IPS-18c (cell line): ENCODE results near the gene TBC1D2B.
"Not testable (repeated sequence)": the region's sequence is repeated elsewhere in the genome, so short reads cannot be mapped to it uniquely, and the experiment has no call there.

Source experiments
- H3K4me3 ChIP-seq: 2 replicates; pipeline ENCODE4 v1.7.0; 2013; ENCODE audit warnings: low read depth, mild to moderate bottlenecking, low read length, moderate library complexity; ENCODE audit not compliant: insufficient read depth
- H3K9me3 ChIP-seq: one replicate; pipeline ENCODE4 v1.6.1; 2013; ENCODE audit warnings: mild to moderate bottlenecking, low read length, moderate library complexity; ENCODE audit not compliant: control insufficient read depth, insufficient read depth

The TBC1D2B gene

GRCh38 chr15:77991658-77992201, 85.8 kb downstream of the TBC1D2B start:
- not testable (repeated sequence) for H3K9me3 ChIP-seq, H3K4me3 ChIP-seq

DNA sequence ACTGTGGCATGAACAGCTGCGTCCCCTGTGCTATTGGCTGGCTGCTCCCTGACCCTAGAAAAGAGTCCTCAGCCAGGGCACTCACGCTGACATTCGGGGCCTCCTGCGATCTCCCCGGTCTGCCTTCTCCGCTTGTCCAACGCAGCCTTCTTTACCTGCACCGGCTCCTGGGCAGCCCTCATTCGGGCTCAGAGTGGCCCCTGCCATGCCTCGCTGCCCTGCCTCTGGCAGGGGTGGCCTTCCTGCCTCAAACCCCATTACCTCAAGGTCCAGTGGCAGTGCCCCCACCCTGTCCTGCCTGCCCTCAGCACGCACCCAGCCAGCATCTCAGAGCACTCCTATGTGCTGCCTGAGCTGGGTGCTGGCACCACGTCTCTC, 86.5 kb downstream of the TBC1D2B start:
- no peak overlapping the region for H3K4me3 ChIP-seq
- no peaks in the 10 kb centered on the region for H3K9me3 ChIP-seq

GRCh38 chr15:77989296-77990143, 88.0 kb downstream of the TBC1D2B start:
- Histone ChIP-seq H3K4me3 (no peak overlapping the region), H3K9me3 (no peaks in the 10 kb centered on the region)

DNA sequence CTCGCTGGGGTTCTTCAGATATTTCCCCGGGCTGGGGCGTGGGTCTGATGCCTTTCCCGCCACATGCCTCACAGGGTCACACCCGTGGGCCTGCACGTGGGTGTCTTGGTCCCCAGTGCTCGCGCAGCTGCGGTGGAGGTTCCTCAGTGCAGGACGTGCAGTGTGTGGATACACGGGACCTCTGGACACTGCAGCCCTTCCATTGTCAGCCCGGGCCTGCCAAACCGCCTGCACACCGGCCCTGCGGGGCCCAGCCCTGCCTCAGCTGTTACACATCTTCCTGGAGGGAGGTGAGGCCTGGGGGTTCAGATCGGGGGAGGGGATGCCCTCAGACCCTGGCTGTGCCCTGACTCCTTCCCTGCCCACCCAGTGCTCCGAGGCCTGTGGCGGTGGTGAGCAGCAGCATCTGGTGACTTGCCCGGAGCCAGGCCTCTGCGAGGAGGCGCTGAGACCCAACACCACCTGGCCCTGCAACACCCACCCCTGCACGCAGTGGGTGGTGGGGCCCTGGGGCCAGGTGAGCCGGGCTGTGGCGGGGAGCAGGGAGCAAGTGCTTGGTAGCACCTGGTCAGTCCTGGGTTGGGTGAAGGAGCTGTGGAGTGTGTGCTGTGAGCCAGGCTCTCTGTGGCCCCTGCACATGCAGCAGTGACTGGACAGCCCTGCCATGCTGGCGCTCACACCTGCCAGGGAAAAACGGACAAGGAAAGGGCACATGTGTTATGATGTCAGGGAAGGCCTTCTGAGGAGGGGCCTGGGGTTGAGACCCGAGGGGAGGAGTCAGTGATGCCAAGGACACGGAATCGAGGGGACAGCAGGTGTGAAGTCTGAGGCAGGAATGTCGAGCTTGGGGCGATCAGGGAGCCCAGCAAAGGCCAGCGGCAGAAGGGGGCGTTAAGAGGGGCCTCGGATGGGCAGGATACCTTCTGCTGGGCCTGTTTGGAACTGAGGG, 88.9 kb downstream of the TBC1D2B start:
- Histone ChIP-seq H3K9me3 (peaks cover under 1% of the 10 kb centered on the region), H3K4me3 (no peak overlapping the region)

- not testable (repeated sequence) for H3K4me3 ChIP-seq, H3K9me3 ChIP-seq
Measured at GRCh38 chr15:77987765-77988136, 89.8 kb downstream of the TBC1D2B start.

GRCh38 chr15:77986891-77987764, 90.4 kb downstream of the TBC1D2B start:
- H3K9me3 ChIP-seq: peaks cover 2% of the 10 kb centered on the region

GRCh38 chr15:77985931-77986480, 91.5 kb downstream of the TBC1D2B start:
- no peak overlapping the region for H3K4me3 ChIP-seq
- peaks cover 2% of the 10 kb centered on the region for H3K9me3 ChIP-seq

More at GRCh38 chr15:77986891-77987764, 90.4 kb downstream of the TBC1D2B start:
- H3K4me3 ChIP-seq: no peak overlapping the region

DNA sequence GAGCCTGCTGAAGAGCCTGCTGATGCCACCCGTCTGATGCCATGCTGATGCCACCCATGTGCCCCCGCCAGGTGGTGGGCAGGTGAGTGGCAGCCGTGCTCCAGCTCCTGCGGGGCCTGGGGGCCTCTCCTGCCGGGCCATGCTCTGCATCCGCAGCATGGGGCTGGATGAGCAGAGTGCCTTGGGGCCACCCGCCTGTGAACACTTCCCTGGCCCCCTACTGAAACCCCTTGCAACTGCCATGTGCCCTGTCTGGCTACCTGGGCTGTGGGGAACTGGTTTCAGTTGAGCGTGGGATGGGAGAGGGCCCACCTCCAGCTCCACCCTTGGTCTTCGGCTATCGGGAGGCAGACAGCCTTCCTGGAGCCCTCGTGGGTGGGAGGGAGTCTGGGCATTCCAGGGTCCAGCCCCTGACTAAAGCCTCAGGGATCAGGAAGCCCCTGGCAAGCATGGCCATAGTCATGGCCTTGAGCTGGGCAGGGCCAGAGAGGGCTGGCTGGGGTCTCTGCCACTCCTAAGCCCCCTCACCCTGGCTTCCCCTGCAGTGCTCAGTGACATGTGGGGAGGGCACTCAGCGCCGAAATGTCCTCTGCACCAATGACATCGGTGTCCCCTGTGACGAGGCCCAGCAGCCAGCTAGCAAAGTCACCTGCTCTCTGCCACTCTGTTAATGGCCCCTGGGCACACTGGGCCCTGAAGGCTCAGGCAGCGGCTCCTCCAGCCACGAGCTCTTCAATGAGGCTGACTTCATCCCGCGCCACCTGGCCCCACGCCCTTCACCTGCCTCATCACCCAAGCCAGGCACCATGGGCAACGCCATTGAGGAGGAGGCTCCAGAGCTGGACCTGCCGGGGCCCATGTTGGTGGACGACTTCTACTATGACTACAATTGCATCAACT, 92.2 kb downstream of the TBC1D2B start:
- Histone ChIP-seq H3K4me3 (no peak overlapping the region), H3K9me3 (peaks cover 2% of the 10 kb centered on the region)

DNA sequence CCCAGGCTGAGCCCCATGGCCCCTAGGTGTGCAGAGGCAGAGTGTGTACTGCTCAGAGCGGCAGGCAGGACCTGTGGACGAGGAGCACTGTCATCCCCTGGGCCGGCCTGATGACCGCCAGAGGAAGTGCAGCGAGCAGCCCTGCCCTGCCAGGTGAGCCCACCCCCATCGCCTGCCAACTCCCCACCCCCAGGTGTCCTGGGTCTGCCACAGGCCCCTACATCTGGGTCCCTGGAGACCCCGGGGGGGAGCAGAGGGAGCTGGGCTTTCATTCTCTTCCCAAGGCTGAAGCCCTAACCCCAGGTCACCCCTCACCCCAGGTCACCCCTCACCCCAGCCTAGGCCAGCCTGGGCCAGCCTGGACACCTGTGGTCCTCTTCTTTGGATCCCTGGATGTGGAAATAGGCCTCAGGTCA, 93.1 kb downstream of the TBC1D2B start:
- Histone ChIP-seq H3K9me3 (peaks cover 2% of the 10 kb centered on the region), H3K4me3 (no peak overlapping the region)

DNA sequence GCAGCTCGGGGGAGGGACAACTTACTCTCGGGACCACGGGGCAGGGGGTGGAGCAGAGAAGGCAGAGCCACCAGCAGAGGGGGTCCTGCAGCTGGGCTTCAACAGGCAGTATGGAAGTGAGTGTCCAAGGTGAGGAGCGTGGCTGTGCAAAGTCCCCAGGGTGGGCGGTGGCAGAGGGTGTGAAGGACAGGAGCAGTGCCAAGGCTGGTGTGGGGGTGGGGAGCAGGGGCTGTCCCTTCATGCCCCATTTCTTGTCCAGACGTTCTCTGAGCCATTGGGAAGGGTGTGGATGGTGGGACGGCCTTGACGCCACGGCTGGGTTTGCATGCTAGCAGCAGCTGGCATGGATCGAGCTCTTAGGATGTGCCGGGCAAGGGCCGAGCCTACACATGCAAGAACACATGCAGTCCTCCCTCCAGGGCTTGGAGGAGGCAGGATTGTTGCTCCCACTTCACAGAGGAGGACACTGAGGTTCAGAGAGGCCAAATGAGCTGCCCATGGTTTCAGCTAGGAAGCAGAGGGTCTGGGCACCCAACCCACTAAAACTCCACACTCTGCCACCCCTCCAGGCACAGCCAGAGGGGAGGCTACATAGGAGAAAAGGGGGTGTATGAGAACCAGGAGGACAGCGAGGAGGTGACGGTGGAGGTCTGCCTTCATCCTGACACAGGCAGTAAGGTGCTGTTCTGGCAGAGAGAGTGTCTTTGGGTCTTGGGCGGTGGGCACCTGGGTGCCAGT, 93.6 kb downstream of the TBC1D2B start:
- no peak overlapping the region for H3K4me3 ChIP-seq
- H3K9me3 ChIP-seq: peaks cover 2% of the 10 kb centered on the region

DNA sequence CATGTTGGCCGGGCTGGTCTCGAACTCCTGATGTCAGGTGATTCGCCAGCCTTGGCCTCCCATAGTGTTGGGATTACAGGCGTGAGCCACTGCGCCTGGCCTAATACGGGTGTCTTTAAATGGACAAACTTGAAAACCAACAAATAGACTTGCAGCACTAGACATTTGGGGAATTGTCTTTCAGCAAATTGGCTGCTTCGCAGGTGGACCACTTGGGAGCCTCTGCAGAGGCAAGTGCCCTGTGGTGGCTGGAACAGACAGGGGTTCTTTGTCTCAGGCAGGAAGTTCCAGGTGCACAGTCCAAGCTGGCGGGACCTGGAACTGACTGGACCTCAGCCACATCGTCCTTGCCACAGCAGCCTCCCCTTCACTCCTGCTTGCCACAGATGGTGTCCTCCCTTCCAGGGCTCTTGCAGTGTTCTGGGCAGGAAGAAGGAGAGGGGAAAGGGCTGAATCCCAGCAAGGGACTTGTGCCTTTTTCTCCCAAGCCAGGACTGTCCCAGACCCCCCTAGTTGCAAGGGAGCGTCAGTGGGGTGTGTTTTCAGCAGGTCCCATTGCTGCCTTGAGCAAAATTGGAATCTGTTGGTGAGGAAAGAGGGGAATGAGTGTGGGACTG, 94.3 kb downstream of the TBC1D2B start:
- peaks cover 2% of the 10 kb centered on the region for H3K9me3 ChIP-seq
- no peak overlapping the region for H3K4me3 ChIP-seq

- no peak overlapping the region for H3K4me3 ChIP-seq
- H3K9me3 ChIP-seq: peaks cover 2% of the 10 kb centered on the region
Measured at GRCh38 chr15:77982127-77982490, 95.4 kb downstream of the TBC1D2B start.

- no peak overlapping the region for H3K4me3 ChIP-seq
Measured at GRCh38 chr15:77981281-77982126, 96.0 kb downstream of the TBC1D2B start.

DNA sequence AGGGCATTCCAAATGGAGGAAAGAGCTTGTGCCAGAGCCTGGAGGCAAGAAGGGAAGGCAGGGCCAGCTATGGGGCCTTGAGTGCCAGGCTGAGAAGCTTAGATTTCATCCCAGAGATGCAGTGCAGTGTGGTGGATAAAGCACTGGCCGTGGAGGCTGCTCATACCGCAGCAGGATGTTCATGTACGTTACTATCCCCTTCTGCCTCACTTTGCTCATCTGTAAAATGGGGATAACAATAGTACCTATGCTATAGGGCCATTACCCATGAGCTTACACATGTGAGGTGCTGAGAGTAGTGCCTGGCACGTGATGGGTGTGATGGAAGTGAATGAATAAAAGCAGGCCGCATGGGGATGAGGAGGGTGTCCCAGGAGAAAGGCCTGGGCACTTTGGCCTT, 96.8 kb downstream of the TBC1D2B start:
- not testable (repeated sequence) for H3K4me3 ChIP-seq

More at GRCh38 chr15:77981281-77982126, 96.0 kb downstream of the TBC1D2B start:
- peaks cover 2% of the 10 kb centered on the region for H3K9me3 ChIP-seq

More for the DNA sequence above, 96.8 kb downstream of the TBC1D2B start:
- not testable (repeated sequence) for H3K9me3 ChIP-seq
